Kidney (tissue), 14 donors: ENCODE measurements around the gene GABARAPL2. TPM values are rescaled to one million over a fixed set of nuclear protein-coding genes. Genes with fewer than 3 reads are reported as not detected.

Source experiments
- DNase-seq, 5 donors: peaks; one replicate each; pipeline ENCODE4 v3.0.0-alpha.2; 2013 to 2020
- FAIRE-seq: peaks from 2 replicates; lab custom pipeline; 2012; peaks lifted over from hg19 to GRCh38; lab: Jason Lieb, UNC
- H3K27ac ChIP-seq, 2 donors: one replicate each; pipeline ENCODE4 v1.7.0; 2013; ENCODE audit warnings: low read depth in 2 of 2, low read length in 2 of 2, inconsistent platforms in 1 of 2
- H3K27me3 ChIP-seq: one replicate; pipeline ENCODE4 v1.7.1; 2013; ENCODE audit warnings: low read length, inconsistent platforms; ENCODE audit not compliant: control insufficient read depth, insufficient read depth
- H3K36me3 ChIP-seq, 3 donors: one replicate each; pipeline versions ENCODE4 v1.7.0 to v1.7.1; 2013; ENCODE audit warnings: low read length in 3 of 3, control low read depth in 1 of 3, inconsistent platforms in 1 of 3; ENCODE audit not compliant: insufficient read depth in 3 of 3, control insufficient read depth in 2 of 3
- H3K4me1 ChIP-seq, 3 donors: one replicate each; pipeline versions ENCODE4 v1.7.0 to v1.7.1; 2013; ENCODE audit warnings: low read length in 3 of 3, inconsistent platforms in 1 of 3, low read depth in 1 of 3; ENCODE audit not compliant: control insufficient read depth in 2 of 3, insufficient read depth in 2 of 3
- H3K4me3 ChIP-seq, 3 donors: one replicate each; pipeline versions ENCODE4 v1.7.0 to v1.8.1; 2013; ENCODE audit warnings: low read length in 3 of 3, control low read depth in 1 of 3, inconsistent platforms in 1 of 3
- H3K9ac ChIP-seq, 3 donors: one replicate each; pipeline versions ENCODE4 v1.7.0 to v1.7.1; 2013; ENCODE audit warnings: low read length in 3 of 3, control low read depth in 1 of 3, inconsistent platforms in 1 of 3
- H3K9me3 ChIP-seq, 3 donors: one replicate each; pipeline versions ENCODE4 v1.7.0 to v1.7.1; 2013; ENCODE audit warnings: low read length in 3 of 3, control low read depth in 1 of 3, inconsistent platforms in 1 of 3; ENCODE audit not compliant: control insufficient read depth in 2 of 3, insufficient read depth in 1 of 3
- CTCF ChIP-seq: IDR thresholded peaks from 3 replicates; pipeline ENCODE4 v1.5.1; 2012; ENCODE audit warnings: mild to moderate bottlenecking, moderate library complexity, borderline replicate concordance; ENCODE audit not compliant: insufficient read depth; ENCODE audit errors: extremely low read depth
- intact Hi-C: fragments of 100-400 bp; cut with DNase I; formaldehyde crosslinking; loops from one replicate; pipeline ENCODE4 v1.11.1; 2022
- polyA plus RNA-seq: library from polyadenylated mRNA; stranded (reverse); fragments of 350-450 nt; fragmentation: Illumina TruSeq; extraction: RNeasy Lipid Tissue Mini Kit (QIAGEN cat#74804); gene quantifications from one replicate; pipeline ENCODE4 v1.2.3, GENCODE V29; 2014; ENCODE audit warnings: low read depth, low replicate concordance; ENCODE audit not compliant: insufficient read depth
- total RNA-seq: library from RNA; stranded (reverse); fragmentation: NEBNext Ultra II Directional; extraction: Animal tissue kit (Norgen Biotek cat#: 25700); gene quantifications from one replicate; pipeline ENCODE4 v1.2.1, GENCODE V29; 2021
- donor health status: control.
- donor health status: control.
- donor health status: control.
- donor health status: control.
- donor health status: control.
- donor health status: DM: yes; HTN: yes; CAD: no.
- donor health status: Normal renal cell carcinoma (clear cell type).

GABARAPL2 gene
- total and polyA plus RNA-seq, 2 donors from 2014 or later, result 116 to 247 TPM

GRCh38 chr16:75576384-75576811 is 10.2 kb downstream of the GABARAPL2 start:
- Histone ChIP-seq H3K27me3 (no peaks in the 10 kb centered on the region), H3K27ac (no peak overlapping the region), H3K9me3 (no peaks in the 10 kb centered on the region), H3K4me1 (peaks cover 0 to 7% (median 4%) of the 10 kb centered on the region in 3 donors), H3K36me3 (peaks cover 14 to 41% (median 32%) of the 10 kb centered on the region in 3 donors), H3K4me3 (no peak overlapping the region), H3K9ac (no peak overlapping the region)
- intact Hi-C loops, result no loop called here
- no peak for TF ChIP-seq CTCF
- DNase-seq (no peak), FAIRE-seq (no peak)

GRCh38 chr16:75578212-75578611 is 12.0 kb downstream of the GABARAPL2 start:
- Histone ChIP-seq H3K4me3 (no peak overlapping the region), H3K36me3 (peaks cover 8 to 31% (median 23%) of the 10 kb centered on the region in 3 donors), H3K27ac (no peak overlapping the region), H3K9me3 (no peaks in the 10 kb centered on the region), H3K27me3 (no peaks in the 10 kb centered on the region), H3K9ac (no peak overlapping the region), H3K4me1 (peaks cover 0 to 3% (median under 1%) of the 10 kb centered on the region in 3 donors)
- no peak for TF ChIP-seq CTCF
- no peak for FAIRE-seq
- no peak for DNase-seq
- intact Hi-C loops, result no loop called here

GRCh38 chr16:75578725-75579124 is 12.5 kb downstream of the GABARAPL2 start:
- no peak overlapping the region for H3K4me3 ChIP-seq
- no peaks in the 10 kb centered on the region for H3K4me1 ChIP-seq
- no peak for TF ChIP-seq CTCF
- intact Hi-C loops, result no loop called here
- H3K9me3 ChIP-seq, result no peaks in the 10 kb centered on the region
- FAIRE-seq, result no peak
- no peaks in the 10 kb centered on the region for H3K27me3 ChIP-seq
- H3K27ac ChIP-seq, result no peak overlapping the region
- no peak for DNase-seq
- no peak overlapping the region for H3K9ac ChIP-seq
- peaks cover 3 to 31% (median 18%) of the 10 kb centered on the region in 3 donors for H3K36me3 ChIP-seq
